T-helper 1 cell (primary cell): ENCODE measurements around the gene APH1B.

ENCODE experiments used
- DNase-seq, 5 donors: peaks; one replicate each; pipeline ENCODE4 v3.0.0-alpha.2; 2012 to 2020

APH1B gene

DNA sequence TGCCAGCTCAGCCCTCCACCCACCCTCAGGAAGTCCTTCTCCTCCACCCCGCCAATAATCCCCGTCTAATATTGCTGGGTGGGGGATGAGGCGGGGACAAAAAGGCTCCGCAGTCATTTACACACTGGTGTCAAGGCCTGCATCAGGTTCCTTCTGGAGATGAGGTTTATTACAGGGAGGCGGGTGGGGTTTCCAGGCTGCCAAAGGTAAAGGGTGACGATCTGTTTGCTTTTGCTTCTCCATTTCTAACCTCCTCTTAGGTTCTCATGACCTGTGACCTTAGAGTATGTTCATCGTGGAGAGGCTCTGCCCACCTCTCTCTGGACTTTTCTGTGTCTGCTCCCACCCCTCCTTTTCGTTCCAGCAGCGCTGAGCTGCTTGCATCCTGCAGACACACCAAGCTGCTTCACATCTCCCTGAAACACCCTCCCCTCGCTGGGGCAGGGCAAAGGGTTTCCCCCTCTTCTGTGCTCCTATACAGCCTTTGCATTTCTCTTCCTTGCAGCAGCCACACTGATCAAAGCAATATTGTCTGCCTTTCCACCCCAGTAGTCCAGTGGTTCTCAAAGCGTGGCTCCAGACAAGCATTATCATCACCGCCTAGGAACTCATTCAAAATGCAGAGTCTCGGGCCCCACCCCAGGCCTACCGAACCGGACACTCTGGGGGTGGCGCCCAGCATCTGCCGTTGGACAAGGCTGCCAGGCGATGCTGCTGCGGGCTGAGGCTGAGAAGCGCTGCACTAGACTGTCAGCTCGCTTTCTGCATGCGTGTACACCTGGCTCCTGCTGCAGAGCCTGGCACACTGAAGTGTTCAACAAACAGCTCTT lies 77.6 kb downstream of the APH1B start:
- no peak for DNase-seq

- no peak for DNase-seq
These were observed 79.7 kb downstream of the APH1B start for GRCh38 chr15:63357061-63357460.

DNA sequence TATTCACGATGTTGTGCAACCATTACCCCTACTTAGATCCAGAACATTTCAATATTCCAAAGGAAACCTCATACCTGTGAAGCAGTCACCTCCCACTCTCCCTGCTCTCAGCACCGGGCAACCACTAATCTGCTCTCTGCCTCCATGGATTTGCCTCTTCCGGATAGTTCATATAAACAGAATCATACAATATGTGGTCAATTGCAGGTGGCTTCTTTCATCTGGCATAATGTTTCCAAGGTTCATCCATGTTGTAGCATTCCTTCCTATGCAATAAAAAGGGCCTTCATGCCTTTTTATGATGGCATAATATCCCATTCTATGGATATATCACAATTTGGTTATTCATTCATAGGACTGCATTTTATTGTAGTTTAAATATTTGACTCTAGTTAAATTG lies 80.3 kb downstream of the APH1B start:
- no peak for DNase-seq

DNA sequence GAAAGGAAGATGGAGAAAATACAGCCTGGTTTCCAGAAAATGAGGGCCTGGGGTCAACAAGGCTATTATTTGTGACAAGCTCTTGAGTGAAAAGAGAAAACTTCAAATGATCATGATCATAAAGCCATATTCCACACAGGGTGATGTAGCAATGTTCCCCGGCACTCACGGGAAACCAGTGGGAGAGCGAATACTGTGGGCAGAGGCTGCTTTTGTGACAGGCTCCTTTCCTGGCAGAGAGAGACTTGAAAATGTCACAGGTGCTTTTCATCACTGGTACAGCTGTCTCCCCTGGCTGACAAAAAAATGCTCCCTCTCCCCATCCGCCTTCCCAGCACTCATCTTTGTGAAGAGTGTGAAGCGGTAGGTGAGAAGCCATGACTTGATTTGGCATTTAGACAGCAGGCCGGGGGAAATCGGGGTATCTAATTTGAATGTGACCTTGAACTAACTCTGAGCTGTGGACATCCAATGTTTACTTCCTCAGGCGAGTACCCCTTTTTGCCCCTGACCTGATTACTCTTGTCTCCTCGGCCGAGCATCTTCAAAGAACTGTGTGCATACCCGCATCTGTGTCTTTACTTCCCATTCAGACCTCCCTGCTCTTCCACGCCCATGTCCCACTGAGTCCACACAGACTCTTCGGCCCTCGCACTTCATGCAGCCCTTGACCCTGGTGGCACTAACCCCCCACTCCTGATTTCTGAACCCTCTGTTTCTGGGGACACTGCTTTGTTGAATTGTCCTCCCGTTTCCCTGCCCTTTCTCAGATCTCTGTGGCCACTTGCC lies 81.0 kb downstream of the APH1B start:
- no peak for DNase-seq
